Measurements from ENCODE around the gene NCMAP.

GRCh38 chr1:24591781-24592180 is 35.9 kb downstream of the NCMAP start:
- TF ChIP-seq CTCF (IDR thresholded peaks at IDR 0.05; ENCODE audit: low read depth, low read length, poor library complexity, severe bottlenecking) (no peak), EZH2phosphoT487 (IDR thresholded peaks at IDR 0.05; ENCODE audit: borderline replicate concordance, low read length) (no peak)
